ENCODE results near the gene PDE4DIP.
"Not testable (repeated sequence)": the region's sequence is repeated elsewhere in the genome, so short reads cannot be mapped to it uniquely, and the experiment has no call there.

- not testable (repeated sequence) for TF ChIP-seq CTCF (IDR thresholded peaks at IDR 0.05); ATF2 (CRISPR knock-in tag; IDR thresholded peaks at IDR 0.05; ENCODE audit: borderline replicate concordance, low read depth); CREB1 (CRISPR knock-in tag; IDR thresholded peaks at IDR 0.05); NR2C2 (CRISPR knock-in tag; IDR thresholded peaks at IDR 0.05)
Measured at GRCh38 chr1:148850840-148851239, 6.6 kb downstream of the PDE4DIP start.

Data from WTC11 (cell line).